GM21515 (cell line): ENCODE results near the gene DCP1B.
"Not testable (repeated sequence)": the region's sequence is repeated elsewhere in the genome, so short reads cannot be mapped to it uniquely, and the experiment has no call there.

Experiments
- ATAC-seq: cut with Tn5 transposase; IDR thresholded peaks from one replicate; pipeline ENCODE4 v1.9.1; 2021; ENCODE audit not compliant: unreplicated experiment

Gene DCP1B

DNA sequence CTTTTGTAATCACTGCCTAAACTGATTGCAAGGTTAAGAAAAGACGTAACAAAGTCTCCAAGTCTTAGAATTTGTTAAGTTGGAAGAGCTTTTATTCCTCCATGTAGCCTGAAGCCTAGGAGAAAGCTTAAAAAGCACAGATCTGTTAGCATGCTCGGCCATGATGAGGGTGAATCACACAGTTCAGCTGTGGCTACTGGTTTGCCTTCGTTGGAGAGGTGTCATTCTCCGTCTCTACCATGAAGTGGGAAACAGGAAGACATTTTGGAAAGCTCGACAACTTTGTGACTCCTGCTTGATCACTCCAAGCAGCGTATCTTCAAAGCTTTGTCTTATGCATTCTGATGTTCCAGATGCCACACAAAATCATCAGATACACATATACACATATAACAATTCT, 27.1 kb downstream of the DCP1B start:
- ATAC-seq, result no peak

DNA sequence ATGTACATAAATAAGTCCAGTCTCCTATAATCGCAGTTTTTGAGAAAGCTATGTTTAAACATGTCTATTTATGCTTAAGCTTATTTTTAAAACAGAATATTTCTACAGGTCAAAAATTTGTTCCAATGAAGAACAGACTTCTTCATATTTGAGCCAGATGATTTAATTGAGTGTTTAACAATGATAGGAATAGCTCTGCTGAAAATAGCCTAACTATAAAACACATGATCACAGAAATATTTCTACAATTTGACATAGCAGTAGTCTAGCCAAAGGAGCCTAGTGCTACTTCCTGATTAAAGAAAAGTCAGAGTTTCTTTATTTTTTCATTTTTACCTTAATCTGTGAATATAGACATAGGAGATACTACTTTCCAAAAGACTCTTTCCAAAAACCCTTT, 29.4 kb downstream of the DCP1B start:
- no peak for ATAC-seq

DNA sequence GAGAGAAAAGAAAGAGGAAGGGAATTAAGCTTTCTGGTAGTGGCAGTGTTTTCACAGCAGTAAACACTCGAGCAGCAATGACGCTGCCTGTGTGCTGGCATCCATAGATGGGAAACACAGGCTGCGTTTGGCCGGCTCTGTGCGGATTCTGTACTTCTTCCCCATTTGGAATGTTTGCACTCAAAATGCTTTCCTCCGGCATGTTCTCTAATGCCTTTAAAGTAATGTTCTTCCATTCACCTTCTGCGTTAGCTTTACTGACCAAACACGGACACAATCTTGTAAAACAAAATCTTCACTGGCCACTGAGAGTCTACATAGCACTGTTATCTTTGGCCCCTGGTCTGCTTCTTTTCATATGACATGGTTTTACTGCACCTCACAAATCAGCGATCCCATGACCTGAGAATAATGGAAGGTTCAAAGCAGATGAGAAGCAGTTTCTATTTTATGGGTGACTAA, 31.4 kb downstream of the DCP1B start:
- no peak for ATAC-seq

DNA sequence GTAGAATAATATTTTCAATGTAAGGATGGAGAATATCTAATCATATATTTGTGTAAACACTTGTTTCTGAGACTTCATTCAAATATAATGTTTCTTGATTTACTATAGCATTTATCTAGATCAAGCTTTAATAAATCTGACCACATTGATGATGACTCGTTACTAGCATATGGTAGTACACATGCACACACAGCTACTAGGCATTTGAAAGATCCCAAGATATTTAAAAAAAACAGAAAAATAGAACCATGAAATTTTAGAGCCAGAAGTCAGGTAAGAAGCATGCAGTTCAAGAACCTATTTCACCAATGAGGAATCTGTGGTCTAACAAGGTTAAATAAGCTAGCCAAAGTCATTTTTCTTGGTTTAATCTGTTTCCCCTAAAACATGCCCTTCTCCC, 32.0 kb downstream of the DCP1B start:
- no peak for ATAC-seq

DNA sequence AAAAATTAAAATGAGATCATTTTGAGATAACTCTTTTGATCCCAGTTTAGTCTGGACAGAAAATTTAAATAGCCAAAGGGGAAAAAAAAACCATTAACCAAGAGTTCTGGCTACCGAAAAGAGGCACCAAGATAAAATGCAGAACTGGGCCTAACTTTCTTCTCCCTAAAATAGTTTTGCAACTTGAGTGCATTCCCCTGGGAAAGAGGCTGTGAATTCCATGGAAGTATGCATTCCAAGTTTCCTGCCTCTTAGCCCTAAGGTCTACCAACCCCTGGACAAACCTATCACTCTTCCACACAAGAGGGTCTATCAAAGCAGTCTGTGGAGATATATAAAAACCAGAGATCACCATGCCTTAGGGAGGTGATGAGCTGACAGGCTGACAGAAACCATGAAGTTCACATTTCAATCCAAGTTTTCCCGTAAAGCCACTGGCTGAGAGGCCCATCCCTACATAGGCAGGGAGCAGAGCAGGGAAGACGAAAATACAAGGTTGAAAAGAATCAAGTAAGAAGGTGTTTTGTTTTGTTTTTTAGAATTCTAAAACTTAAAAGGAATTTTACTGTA, 33.8 kb downstream of the DCP1B start:
- no peak for ATAC-seq

DNA sequence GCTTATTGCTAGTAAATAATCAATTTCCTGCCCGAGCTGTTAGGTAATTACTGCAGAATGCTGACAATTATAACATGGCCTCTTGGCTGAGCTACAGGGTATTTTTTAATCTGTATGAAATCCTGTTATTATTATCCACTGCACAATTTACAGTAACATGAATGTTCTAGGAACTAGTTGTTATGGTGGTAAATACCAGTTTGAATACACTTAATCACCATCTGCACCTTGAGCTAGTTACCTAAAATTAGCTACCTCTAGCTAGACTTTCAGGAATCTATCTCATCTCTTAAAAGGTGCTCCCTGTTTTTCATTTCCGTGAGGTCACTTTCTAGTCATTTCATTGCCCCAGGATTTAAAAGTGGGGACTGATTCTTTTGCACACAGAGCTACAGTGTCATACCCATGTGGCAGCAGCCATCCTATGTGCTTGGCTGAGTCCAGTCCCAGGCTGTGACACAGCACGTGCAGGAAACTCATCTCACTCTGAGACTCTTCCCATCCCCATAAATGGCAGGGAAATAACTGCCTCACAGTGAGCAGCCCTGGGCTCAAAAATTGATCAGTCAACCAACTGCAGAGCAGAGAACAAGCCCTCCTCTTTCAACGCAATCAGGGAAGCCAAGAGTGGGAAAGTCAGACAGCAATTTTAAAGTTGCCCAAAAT, 37.6 kb downstream of the DCP1B start:
- no peak for ATAC-seq

DNA sequence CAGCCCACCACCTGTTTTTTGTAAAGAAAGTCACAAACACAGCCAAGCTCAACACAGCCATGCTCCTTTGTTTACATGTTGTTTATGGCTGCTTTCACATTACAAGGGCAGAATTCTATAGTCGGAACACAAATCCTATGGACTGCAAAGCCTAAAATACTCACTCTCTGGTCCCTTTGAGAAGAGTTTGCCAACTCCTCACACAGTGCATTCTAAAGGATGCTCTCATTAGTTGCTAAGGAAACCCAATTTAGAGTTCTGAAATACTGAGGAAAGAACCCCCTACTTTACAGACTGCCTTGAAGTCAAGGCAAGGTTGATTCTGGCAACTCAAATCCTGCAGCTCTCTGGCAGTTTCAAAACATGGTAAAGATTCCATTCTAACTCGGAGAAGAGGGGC, 38.3 kb downstream of the DCP1B start:
- no peak for ATAC-seq

DNA sequence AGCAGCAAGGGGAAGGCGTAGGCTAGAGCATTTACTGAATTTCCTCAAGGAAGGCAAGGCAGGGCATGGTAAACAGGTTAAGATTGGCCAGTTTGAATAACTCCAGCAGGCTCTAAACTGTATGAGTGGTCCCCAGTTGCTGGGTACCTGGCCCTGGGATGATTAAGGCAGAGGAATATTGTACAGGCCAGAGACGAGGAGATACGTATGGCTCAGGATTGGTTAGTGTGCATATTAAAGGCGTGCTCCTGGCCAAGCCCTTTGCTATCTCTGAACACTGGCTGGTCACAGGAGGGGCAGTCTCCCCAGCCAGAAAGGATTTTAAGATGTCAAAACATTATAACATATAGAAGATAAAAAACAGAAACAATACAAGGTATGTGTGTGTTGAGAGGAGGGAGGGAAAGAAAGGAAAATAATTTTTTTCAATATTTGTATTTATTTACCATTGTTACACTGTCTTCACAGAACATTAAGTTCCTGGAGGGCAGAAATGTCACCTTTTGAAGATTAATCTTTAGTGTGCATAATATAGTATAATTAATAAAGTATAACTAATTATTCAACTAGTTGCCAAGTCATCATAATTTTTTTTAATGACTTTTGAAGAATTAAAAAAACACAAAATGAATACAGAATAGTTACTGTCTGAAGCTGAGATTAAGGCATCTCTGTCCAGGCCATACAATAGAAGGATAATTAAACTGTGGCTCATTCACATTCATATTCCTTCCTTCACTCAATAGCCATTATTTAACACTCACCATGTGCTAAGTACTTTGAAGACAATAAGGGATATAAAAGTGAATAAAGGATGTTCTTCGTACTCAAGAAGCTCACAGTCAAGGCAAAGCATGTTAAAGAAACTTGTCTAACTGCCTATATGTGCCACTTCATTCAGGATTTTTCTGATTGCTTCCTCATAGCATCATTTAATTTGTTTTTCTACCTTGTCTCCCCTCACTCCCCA, 41.9 kb downstream of the DCP1B start:
- no peak for ATAC-seq

DNA sequence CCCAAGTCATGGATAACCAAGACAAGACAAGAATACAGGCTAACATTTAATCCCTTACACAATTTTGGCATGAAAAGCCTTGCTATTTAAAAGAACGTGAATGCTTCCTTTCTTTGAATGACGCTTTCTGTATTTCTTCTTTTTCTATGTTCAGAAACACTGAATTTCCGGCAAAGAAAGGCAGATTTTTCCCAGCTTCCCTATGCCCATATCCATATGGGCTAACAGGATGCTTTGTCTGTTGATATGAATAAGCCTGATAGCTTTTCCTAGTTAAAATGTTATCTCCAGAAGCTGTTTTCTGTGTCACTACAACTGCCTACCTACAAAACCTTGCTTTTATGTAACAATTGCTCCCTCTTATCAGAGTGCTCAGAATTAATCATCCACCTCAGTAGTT, 47.5 kb downstream of the DCP1B start:
- no peak for ATAC-seq

DNA sequence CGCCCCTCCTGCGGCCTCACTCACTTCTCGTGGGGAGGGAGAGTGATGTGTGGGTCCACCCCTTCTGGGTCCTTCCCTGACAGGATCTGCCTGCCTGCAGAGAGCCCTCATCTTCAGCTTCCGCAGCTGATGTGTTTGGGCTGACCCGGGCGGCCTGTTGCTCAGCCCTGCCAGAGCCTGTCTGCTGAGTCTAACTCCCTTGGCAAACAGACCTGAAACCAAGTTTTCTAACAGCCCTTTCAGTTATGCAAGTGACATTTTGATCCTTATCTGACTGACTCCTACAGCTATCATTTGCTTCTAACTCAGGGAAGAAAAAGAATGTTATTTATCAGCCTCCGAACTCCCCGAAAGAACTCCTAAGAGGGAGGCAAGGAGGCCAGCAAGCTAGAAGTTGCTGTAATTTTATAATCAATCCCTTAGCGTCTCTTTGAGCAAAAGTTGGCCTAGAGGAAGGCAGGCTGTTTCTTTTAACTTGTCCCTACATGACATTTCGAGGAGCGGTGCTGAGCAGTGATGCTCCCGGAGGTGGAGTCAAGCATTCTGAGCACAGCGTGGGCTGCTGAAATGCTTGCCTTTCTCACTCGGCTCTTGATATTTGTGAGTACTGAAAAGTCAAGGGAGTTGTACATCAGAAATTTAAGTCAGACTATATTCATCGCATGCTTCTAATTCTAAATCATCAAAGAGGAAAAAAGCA, 54.3 kb downstream of the DCP1B start:
- ATAC-seq, result no peak

DNA sequence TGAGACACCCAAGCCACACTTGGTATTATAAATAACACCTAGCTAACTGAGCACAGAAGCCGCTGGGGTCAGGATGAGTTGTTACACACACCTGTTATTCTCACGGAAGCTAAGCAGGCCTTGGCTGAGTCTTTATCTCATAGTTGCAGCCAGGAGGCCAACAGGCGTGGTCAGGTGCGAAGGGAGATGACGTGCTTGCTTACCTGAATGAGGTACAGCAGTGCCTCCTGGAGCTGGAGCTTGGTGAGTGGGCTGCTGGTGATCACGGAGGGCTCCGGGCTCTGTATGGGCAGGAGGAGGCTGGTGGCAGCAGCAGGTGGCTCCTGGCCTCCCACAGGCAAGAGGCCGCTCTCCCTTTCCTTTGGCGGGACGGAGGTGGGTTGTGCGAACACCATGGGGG, 55.4 kb downstream of the DCP1B start:
- ATAC-seq, result no peak

DNA sequence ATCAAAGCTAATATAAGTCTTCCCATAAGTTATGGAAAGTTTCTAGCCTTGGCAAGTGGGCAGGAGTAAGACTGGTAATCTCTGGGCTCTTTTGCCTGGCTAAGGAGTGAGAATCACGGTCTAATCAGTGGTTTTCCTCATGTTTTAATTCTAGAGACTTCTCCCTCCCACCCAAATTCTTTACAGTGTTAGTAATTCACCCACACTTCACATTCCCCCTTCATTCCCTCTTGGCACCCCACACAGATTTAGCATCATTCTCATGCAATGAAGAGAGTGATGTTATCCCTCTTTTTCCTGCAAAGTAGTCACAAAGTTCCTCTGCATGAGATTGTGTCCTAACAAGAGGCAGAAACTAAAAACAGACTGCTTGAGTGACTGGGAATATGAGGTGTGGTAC, 57.2 kb downstream of the DCP1B start:
- no peak for ATAC-seq

DNA sequence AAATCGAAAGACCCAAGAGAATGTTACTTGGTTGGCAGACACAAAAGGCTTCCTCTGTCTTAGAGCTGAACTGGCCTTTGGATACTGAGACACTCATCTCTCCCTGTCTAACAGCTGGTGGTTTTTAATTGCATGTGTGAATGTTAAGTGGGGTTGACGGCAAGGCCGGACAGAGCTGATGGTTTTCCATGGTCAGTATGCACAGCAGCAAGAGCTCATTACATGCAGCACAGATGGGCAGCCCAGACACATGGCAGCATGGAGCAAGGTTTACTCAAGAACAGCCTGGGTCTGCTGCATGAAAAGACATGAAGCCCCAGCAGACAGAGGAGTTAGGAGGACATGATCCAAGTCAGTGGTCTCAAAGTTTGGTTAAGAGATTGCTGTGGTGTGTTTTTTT, 58.0 kb downstream of the DCP1B start:
- ATAC-seq, result no peak

DNA sequence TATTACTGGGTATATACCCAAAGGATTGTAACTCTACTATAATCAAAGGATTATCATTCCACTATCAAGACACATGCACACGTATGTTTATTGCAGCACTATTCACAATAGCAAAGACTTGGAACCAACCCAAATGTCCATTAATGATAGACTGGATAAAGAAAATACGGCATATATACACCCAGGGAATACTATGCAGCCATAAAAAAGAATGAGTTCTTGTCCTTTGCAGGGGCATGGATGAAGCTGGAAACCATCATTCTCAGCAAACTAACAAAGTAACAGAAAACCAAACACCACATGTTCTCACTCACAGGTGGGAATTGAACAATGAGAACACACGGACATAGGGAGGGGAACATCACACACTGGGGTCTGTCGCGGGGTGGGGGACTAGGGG, 58.8 kb downstream of the DCP1B start:
- ATAC-seq, result not testable (repeated sequence)

DNA sequence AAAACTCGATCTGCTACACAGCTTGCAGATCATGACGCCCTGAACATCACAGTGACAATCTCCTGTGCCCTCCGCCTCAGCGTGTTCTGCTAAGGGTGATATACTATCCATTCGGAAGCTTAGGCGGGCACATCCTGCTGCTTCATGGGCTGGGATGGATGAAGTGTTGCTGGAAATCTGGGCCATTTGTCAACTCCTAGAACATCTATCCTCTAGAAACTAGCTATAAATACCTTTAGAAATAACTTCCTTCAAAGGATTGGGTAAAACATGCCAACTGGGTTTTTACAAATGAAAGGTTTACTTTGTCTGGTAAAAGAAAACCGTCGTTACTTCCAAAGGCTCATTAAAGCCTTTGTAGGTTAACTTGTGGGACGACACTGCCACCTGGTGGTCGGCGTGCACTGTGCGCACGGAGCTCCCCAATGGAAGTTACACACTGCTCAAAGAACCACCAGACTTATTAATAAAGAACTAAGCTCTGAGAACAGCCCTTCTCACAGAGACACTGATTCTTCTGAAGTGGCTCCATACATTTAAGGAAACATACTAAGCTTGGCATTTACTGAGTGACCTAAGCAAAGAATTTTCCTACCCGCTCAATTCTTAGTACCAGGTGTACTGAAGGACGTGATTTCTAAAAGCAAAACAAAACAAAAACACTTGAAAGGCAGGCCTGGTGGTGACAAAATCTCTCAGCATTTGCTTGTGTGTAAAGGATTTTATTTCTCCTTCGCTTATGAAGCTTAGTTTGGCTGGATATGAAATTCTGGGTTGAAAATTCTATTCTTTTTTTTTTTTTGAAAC, 64.3 kb downstream of the DCP1B start:
- peak; percentile 54 for ATAC-seq

DNA sequence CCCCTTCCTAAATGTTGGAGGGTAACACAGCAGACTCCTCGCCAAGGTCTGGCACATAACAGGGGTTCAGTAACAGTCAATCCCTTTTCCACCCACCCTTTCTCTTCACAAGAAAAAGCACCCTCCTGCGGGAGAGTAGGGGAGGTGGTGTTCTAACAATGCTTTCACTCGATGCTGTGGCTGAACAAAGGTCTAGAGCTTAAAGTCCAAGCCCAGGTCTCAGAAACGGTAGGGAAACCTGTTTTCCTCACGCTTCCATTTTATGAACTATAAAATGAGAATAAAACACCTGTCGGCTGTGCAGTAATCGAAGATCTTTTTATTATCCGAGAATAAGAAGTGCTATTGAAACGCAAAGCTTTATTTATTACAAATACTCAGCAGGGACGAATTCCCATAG, 64.9 kb downstream of the DCP1B start:
- ATAC-seq, result no peak

DNA sequence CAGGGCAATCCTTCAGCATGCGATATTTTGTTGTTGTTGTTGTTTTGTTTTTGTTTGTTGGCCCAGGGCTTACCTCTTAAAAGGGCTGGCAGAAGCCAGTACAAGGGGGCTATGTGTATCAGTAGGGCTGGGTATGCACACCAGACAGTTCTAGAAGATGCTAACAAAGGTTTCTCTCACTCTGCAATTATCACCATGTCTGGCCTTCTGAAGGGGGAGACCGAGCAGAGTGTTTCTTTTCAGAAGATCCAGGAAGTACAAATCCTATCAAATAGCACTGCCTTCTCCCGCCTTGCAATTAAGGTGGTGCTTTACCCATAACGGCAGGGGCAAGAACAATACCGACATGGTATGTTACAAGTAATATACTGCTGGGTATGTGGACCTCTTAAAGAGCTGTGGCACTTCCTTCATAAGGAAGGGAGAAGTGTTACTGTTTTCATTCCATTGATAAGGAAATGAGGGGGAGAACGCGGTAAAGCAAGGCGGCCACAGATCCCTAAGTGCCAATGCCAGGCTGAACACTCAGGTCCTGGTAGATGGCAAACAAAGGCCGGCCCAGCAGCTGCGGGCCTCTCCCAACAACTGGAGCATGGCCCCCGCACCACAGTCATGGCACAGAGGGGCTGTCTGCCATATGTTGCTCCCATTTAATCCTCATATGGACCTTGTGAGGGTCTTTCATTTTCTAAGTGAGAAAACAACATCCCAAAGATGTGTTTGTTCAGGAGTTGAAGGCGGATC, 66.6 kb downstream of the DCP1B start:
- no peak for ATAC-seq

DNA sequence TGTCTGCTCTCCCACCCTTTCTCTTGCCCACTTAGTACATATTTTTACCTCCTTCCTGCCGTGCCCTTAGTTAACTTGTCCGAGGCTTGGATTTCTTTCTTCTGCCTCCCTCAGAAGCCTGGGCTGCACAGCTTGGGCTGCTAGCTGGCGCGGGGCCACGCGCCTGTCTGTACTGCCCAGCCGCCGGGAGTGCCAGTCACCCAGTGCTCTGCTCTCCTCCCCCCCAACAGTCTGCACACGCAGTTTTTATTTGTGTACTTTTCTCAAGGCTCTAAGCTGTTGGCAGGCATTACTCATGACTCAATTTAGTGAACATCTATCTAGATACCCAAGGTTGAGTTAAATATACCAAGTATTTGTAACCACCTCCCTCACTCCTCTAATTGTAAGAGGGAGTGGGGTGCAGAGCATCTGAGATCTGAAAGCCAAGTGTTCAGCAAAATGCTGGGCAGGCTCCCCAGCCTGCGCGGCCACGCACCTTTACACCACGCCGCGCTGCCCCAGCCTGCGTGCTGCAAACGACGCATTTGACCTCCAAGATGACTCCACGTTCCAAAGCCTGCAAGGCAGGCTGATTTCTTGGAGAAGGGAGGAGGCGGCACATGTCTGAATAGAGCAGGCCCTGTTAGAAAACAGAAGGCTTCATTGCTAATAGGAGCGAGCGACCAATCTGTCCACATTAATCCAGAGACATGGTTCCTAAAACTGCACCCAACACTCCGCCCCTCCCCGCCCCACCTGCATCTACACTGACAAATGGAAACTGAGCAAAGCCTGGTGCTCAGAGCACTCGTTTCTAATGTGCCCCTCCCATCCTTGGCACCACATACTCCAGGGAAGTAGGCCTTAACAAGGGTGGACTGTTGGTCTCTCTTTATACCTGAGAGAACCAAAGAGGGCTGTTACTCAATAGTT, 67.6 kb downstream of the DCP1B start:
- no peak for ATAC-seq
